Measurements from ENCODE around the gene PABPN1L.
"Not testable (repeated sequence)": the region's sequence is repeated elsewhere in the genome, so short reads cannot be mapped to it uniquely, and the experiment has no call there.

GRCh38 chr16:88823646-88824045 is 42.8 kb downstream of the PABPN1L start:
- TF ChIP-seq POLR2A (IDR thresholded peaks at IDR 0.05; ENCODE audit: low read length); GATA1 (IDR thresholded peaks at IDR 0.05; ENCODE audit: low read depth, low read length): not testable (repeated sequence)
